DMS53 (cell line): ENCODE data around the gene FAM237B.

ENCODE experiments used
- DNase-seq: peaks from one replicate; lab custom pipeline; 2025; lab: John Stamatoyannopoulos, UW

The FAM237B gene

DNA sequence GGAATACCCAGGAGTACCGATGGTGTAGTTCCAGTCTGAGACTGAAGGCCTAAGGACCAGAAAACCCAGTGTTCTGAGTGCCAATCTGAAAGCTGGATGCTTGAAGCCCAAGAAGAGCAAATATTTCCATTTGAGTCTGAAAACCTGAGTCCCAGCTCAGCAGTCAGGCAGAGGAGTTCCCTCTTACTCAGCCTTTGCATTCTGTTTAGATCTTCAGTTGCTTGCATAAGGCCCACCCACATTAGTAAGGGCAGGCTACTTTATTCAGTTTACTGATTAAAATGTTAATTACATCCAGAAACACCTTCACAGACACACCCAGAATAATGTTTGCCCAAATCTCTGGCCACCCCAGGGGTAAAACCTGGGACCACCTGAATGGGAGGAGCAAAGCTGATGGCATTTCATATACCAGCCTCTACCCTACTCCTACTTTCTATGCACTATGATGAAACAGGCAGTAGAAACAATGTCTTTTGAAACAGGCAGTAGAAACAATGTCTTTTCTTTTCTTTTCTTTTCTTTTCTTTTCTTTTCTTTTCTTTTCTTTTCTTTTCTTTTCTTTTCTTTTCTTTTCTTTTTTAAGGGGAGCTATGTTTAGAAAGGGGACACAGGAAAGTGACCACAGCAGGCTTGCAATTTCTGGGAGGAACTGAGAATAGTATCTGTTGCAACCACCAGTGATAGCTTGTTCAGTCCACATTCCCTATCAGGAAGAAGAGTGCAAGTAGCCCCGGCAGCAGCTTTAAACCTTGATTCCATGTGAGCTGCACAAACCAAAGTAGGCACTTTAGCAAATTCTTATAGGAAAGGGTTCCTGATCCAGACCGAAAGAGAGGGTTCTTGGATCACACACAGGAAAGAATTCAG lies 30.6 kb downstream of the FAM237B start:
- no peak for DNase-seq

DNA sequence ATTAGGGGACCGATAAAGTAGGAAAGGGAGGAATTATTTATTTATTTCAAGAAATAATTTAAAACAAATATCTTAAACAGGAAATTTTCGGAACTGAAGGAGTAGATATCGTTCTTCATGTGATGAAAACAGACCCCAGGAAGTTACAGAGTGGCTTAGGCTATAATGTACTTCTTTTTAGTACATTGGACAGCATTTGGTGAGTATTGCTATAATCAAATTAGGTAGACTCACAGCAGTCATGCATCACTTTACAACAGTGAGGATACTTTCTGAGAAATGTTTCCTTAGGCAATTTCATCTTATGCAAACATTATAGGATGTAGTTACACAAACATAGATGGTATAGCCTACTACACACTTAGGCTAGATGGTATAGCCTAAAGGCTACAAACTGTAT lies 33.0 kb downstream of the FAM237B start:
- no peak for DNase-seq

DNA sequence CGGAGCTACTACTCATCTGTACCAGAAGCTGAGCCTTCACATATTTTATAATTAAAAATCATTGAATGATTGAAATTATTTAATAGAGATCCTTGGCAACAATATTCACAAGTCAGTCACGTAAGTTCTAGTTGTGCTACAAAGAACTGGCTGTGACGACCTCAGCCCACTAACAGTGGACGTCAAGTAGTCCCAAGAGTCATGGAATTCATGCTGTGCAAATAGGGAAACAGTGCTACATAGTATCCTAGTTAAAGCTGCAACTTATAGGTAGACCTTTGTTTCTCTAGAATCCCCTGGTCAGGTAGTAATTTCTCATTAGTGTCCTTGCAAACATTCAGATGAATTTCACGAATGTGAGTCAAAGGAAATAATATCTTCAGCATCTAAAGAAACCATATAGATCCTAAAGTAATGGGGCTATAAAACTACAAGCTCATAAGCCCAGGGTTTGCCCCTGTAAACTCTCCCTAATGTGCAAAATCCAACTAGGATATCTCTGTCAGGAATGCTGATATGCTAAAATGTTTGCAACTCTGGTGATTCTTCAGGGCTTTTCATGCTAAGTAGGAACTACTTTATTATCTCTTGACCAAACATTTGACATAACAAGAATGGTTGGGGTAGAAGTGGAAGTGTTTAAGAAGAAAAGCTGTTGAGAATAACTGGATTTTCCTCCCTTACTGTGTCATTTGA lies 44.9 kb downstream of the FAM237B start:
- no peak for DNase-seq

DNA sequence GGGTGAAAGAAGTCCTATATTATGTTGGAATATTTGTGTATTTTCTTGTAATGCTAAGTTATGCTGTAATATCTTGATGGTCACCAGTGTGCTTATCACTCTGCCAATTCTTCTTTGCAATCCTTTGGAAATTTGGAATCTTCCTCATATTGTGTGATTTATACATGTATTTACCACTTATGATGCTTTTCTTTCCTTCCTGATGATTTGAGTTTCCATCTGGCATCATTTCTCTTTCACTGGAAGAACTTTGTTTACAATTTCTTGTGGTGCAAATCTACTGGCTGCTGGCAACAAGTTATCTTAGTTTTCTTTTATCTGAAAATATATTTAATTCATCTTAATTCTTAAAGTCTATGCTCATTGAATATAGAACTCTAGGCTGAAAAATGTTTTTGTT lies 46.9 kb downstream of the FAM237B start:
- no peak for DNase-seq

DNA sequence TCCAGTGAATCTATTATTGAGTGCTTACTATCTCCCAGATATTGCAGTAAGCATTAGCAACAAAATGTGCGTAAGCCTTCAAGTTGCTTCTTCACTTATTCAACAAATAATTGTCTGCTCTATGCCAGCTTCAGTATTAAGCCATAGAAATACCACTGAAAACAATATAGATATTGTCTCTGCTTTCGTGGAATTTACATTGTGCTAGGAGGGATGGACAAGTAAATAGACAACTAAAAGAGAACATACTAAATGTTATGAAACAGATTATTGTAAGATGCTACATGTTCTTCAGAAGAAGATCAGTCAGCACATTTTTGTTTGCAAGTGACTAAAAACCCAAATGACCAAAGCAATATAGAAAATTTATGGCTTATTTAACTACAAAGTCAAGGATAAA lies 48.9 kb downstream of the FAM237B start:
- DNase-seq: no peak

DNA sequence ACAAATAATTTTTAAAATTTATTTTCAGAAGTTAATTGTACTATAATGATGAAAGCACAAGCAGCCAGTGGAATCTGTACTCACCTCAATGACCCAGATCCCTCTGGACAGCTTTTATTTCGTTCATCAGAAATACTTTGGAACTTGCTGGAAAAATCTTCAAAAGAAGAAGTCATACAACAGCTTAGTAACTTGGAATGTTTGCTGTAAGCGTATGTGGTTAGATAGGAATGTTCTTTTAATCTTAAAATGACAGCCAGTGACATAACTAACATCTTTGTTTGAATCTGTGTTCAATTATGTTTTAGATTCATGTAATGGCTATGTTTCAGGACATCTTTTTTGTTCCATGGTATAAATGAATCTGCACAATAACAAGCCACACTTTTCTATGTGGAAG lies 49.4 kb downstream of the FAM237B start:
- no peak for DNase-seq

DNA sequence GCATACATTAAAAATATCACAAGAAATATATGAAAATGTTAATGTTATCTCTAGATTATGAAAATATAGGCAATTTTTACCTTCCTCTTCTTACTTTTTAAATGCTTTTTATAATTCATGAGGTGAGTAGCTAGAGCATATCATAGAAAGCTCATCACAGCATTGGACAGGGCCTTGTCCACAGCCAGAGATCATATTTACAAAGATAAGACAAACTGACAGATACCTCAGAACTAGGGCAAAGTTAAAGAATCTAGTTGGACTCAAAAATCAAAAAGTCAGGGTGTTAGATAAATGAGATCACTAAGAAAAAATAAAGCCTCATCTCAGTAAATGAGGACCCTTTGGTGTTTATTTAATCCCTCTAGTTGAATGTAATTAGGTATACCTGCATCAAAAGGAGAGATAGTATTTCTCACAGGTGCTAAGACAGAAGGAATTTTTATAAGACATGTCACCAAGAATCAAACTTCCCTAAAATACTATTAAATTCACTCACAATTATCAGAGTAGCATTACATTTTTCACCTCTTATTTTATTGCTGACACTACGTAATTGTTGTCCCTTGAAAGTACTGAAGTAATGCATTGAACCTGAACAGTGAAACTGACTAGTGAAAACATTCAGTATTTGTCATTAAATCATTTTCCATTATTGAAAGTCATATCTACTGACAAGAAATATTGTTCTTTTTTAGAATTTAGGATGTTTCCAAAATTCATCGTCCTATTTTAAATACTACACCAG lies 50.5 kb downstream of the FAM237B start:
- no peak for DNase-seq

DNA sequence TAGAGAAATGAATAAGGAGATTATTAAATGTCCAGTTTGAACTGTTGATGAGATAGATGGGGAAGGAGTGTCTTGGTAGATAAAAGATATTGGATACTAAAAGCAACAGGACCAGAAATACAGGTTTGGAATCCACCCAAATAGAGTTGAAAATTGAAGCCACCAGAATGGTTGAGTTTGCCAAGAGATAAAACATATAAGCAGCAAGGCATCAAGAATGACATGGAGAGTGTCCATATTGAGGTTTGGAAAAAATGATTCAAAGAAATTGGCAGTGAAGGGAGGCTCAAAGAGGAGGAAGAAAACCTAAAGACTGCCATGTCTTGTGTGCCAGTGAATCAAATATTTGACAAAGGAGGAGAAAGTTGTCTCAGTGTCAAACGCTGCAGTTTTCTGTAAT lies 51.9 kb downstream of the FAM237B start:
- peak; percentile 11 for DNase-seq

DNA sequence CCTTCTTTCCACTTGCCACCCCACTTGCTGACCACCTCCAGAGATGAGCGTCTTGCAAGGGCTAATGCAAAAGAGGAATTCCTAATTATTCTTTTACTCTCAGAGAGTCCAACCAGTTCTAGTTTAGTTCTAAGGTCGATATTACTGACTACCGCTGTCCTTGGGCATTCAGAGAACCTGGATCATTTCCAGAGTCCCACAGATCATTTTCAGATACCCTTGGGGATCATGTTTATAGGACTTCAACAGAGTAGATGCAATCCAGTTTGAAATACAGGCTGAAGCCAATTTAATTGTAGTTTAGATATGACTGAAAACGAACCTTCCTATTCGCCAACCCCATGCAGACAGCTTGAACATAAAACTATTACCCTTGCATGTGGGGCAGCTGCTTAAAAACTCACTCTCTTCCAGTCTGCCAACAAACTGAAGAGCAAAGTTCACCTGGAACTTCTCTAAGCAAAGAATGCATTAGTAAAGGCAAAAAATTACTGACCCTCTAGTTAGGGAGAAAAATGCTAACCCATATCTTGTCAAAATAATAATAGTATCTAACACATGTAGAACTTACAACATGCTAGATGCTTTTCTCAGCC lies 53.7 kb downstream of the FAM237B start:
- DNase-seq: no peak

DNA sequence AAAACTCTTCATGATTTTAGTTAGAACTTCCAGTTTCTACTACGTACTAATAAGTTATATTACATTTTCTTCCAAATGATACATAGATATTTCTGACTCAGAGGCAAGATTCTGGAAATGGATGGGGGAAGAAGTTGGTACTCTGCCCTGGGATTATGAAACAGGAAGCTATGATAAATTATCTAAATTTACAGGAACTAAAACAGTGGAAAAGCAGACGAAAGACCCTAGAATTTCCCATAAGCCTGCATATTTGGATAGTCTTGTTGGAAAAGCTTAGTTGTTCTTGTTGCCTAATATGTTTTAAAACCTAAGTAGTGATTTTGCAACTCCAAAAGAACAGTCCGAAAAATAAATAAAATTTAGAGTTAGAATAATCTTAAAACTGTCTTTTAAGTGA lies 54.3 kb downstream of the FAM237B start:
- DNase-seq: no peak
